ENCODE data around the gene SPATA31E1.
"Not testable (repeated sequence)": the region's sequence is repeated elsewhere in the genome, so short reads cannot be mapped to it uniquely, and the experiment has no call there.

Gene SPATA31E1

GRCh38 chr9:87882627-87883026 lies at the start of gene SPATA31E1:
Gene SPATA31E1, plus strand, starts transcription at chr9:87882877. Its CDS starts 15 bp downstream, at chr9:87882892.
- no peak for DNase-seq

- no peak for DNase-seq
Observed at GRCh38 chr9:87834357-87834756, 48.3 kb upstream of the SPATA31E1 start.

GRCh38 chr9:87836536-87836935 lies 46.1 kb upstream of the SPATA31E1 start:
- DNase-seq: no peak

- DNase-seq: no peak
Observed at GRCh38 chr9:87836951-87837705, 45.5 kb upstream of the SPATA31E1 start.

GRCh38 chr9:87840134-87840533 lies 42.5 kb upstream of the SPATA31E1 start:
- DNase-seq: no peak

GRCh38 chr9:87842878-87843585 lies 39.6 kb upstream of the SPATA31E1 start:
- no peak for DNase-seq

- no peak for DNase-seq
Observed at GRCh38 chr9:87844506-87844905, 38.2 kb upstream of the SPATA31E1 start.

GRCh38 chr9:87847817-87848216 lies 34.9 kb upstream of the SPATA31E1 start:
- DNase-seq: not testable (repeated sequence)

- no peak for DNase-seq
Observed at GRCh38 chr9:87849144-87849758, 33.4 kb upstream of the SPATA31E1 start.

GRCh38 chr9:87850391-87850790 lies 32.3 kb upstream of the SPATA31E1 start:
- no peak for DNase-seq

- not testable (repeated sequence) for DNase-seq
Observed at GRCh38 chr9:87851186-87851585, 31.5 kb upstream of the SPATA31E1 start.

- DNase-seq: no peak
Observed at GRCh38 chr9:87853302-87853701, 29.4 kb upstream of the SPATA31E1 start.

GRCh38 chr9:87853876-87854579 lies 28.6 kb upstream of the SPATA31E1 start:
- DNase-seq: no peak

- DNase-seq: no peak
Observed at GRCh38 chr9:87854580-87854955, 28.1 kb upstream of the SPATA31E1 start.

- DNase-seq: no peak
Observed at GRCh38 chr9:87855061-87855460, 27.6 kb upstream of the SPATA31E1 start.

- no peak for DNase-seq
Observed at GRCh38 chr9:87857141-87857947, 25.3 kb upstream of the SPATA31E1 start.

GRCh38 chr9:87857948-87858335 lies 24.7 kb upstream of the SPATA31E1 start:
- DNase-seq: no peak

- DNase-seq: no peak
Observed at GRCh38 chr9:87859137-87859536, 23.5 kb upstream of the SPATA31E1 start.

GRCh38 chr9:87859786-87860185 lies 22.9 kb upstream of the SPATA31E1 start:
- no peak for DNase-seq

- DNase-seq: no peak
Observed at GRCh38 chr9:87861332-87861731, 21.3 kb upstream of the SPATA31E1 start.

GRCh38 chr9:87862536-87863268 lies 20.0 kb upstream of the SPATA31E1 start:
- no peak for DNase-seq
